ENCODE results near the gene KIRREL3.

Gene KIRREL3

GRCh38 chr11:127018683-127019279 lies 18.2 kb upstream of the KIRREL3 start:
- TF ChIP-seq CTCF (conservative IDR thresholded peaks at IDR 0.05; ENCODE audit: control insufficient read depth, insufficient read depth, low read depth, low read length): no peak
- no peak for DNase-seq (ENCODE audit: low read depth)

GRCh38 chr11:127017482-127017881 lies 16.9 kb upstream of the KIRREL3 start:
- no peak overlapping the region for H3K4me3 ChIP-seq (ENCODE audit: control insufficient read depth, low read depth, low read length)
- DNase-seq (ENCODE audit: low read depth): peak; percentile 68
- TF ChIP-seq CTCF (conservative IDR thresholded peaks at IDR 0.05; ENCODE audit: control insufficient read depth, insufficient read depth, low read depth, low read length): peak; percentile 36

More at GRCh38 chr11:127018683-127019279, 18.2 kb upstream of the KIRREL3 start:
- no peak overlapping the region for H3K4me3 ChIP-seq (ENCODE audit: control insufficient read depth, low read depth, low read length)

- no peak for DNase-seq (ENCODE audit: low read depth)
- H3K4me3 ChIP-seq (ENCODE audit: control insufficient read depth, low read depth, low read length): no peak overlapping the region
- no peak for TF ChIP-seq CTCF (conservative IDR thresholded peaks at IDR 0.05; ENCODE audit: control insufficient read depth, insufficient read depth, low read depth, low read length)
Measured at GRCh38 chr11:127013550-127013949, 13.0 kb upstream of the KIRREL3 start.

- no peak overlapping the region for H3K4me3 ChIP-seq (ENCODE audit: control insufficient read depth, low read depth, low read length)
- peak; percentile 33 for DNase-seq (ENCODE audit: low read depth)
- TF ChIP-seq CTCF (conservative IDR thresholded peaks at IDR 0.05; ENCODE audit: control insufficient read depth, insufficient read depth, low read depth, low read length): no peak
Measured at GRCh38 chr11:127006311-127006710, 5.7 kb upstream of the KIRREL3 start.

- peak; percentile 19 for TF ChIP-seq CTCF (conservative IDR thresholded peaks at IDR 0.05; ENCODE audit: control insufficient read depth, insufficient read depth, low read depth, low read length)
- H3K4me3 ChIP-seq (ENCODE audit: control insufficient read depth, low read depth, low read length): no peak overlapping the region
- DNase-seq (ENCODE audit: low read depth): no peak
Measured at GRCh38 chr11:127003260-127003981, 2.9 kb upstream of the KIRREL3 start.

GRCh38 chr11:127002669-127003259 lies 2.2 kb upstream of the KIRREL3 start:
- TF ChIP-seq CTCF (conservative IDR thresholded peaks at IDR 0.05; ENCODE audit: control insufficient read depth, insufficient read depth, low read depth, low read length): no peak
- DNase-seq (ENCODE audit: low read depth): no peak
- H3K4me3 ChIP-seq (ENCODE audit: control insufficient read depth, low read depth, low read length): no peak overlapping the region
